Measurements from ENCODE around the gene TMEM120A.

The TMEM120A gene

DNA sequence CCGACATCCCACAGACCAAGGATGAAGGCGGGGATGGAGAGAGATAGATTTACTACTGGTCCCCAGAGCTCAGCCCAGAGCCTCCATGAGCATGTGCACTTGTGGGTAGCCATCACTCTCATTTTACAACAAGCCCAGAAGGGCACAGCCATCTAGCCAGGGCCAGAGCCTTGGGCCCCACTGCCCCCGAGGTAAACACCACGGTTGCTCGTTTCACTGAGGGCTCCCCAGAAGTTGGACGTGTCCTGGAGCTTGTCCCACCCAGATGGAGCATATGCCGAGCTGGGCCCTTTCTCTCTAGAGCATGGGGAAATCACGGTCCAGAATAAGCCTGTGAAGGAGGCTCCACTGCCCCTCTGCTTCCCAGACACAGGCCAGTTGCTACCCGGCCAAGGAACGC, 9.0 kb upstream of the TMEM120A start:
- no peaks in the 10 kb centered on the region for H4K20me1 ChIP-seq (ENCODE audit: insufficient read depth, low read length)
- H3K27ac ChIP-seq (ENCODE audit: low read depth, low read length, poor library complexity, severe bottlenecking): no peak overlapping the region
- peaks cover 35% of the 10 kb centered on the region for H3K36me3 ChIP-seq (ENCODE audit: insufficient read depth, low read length)
- TF ChIP-seq, protein P1, sequence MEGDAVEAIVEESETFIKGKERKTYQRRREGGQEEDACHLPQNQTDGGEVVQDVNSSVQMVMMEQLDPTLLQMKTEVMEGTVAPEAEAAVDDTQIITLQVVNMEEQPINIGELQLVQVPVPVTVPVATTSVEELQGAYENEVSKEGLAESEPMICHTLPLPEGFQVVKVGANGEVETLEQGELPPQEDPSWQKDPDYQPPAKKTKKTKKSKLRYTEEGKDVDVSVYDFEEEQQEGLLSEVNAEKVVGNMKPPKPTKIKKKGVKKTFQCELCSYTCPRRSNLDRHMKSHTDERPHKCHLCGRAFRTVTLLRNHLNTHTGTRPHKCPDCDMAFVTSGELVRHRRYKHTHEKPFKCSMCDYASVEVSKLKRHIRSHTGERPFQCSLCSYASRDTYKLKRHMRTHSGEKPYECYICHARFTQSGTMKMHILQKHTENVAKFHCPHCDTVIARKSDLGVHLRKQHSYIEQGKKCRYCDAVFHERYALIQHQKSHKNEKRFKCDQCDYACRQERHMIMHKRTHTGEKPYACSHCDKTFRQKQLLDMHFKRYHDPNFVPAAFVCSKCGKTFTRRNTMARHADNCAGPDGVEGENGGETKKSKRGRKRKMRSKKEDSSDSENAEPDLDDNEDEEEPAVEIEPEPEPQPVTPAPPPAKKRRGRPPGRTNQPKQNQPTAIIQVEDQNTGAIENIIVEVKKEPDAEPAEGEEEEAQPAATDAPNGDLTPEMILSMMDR (IDR thresholded peaks at IDR 0.05; ENCODE audit: low read length): no peak
- no peak for TF ChIP-seq EZH2 (IDR thresholded peaks at IDR 0.05; ENCODE audit: borderline replicate concordance, low read length)
- no peaks in the 10 kb centered on the region for H3K4me1 ChIP-seq (ENCODE audit: insufficient read depth, low read length, severe bottlenecking)
- no peak overlapping the region for H3K4me2 ChIP-seq (ENCODE audit: low read length)
- no peaks in the 10 kb centered on the region for H3K27me3 ChIP-seq (ENCODE audit: insufficient read depth, low read length)
- no peaks in the 10 kb centered on the region for H3K79me2 ChIP-seq (ENCODE audit: insufficient read depth, low read length)
- H3K9ac ChIP-seq (ENCODE audit: low read length): no peak overlapping the region
- H3K9me3 ChIP-seq (ENCODE audit: low read length): no peaks in the 10 kb centered on the region
- H3F3A ChIP-seq (ENCODE audit: insufficient read depth, low read length): no peaks in the 10 kb centered on the region
- H3K9me2 ChIP-seq (ENCODE audit: low read depth, low read length): no peaks in the 10 kb centered on the region
- H3K4me3 ChIP-seq (ENCODE audit: low read depth, low read length, poor library complexity, severe bottlenecking): no peak overlapping the region
- no peak overlapping the region for H2AFZ ChIP-seq (ENCODE audit: low read length)

DNA sequence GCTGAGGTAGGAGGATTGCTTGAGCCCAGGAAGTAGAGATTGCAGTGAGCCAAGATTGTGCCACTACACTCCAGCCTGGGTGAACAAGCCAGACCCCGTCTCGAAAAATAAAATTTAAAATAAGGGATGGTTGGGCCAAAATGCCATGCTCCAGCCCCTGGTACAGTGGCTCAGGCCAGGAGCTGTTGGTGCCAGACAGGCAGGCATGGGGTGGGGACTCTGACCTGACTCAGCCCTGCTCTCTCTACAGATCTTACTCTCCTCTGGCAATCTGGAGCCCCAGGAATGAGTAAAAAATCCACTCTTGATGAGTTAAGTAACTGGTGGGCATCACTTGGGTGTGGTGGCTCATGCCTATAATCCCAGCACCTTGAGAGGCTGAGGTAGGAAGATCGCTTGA, 8.4 kb upstream of the TMEM120A start:
- TF ChIP-seq EZH2 (IDR thresholded peaks at IDR 0.05; ENCODE audit: borderline replicate concordance, low read length): no peak
- TF ChIP-seq, protein P1 (IDR thresholded peaks at IDR 0.05; ENCODE audit: low read length): no peak
- no peaks in the 10 kb centered on the region for H3F3A ChIP-seq (ENCODE audit: insufficient read depth, low read length)
- H3K4me1 ChIP-seq (ENCODE audit: insufficient read depth, low read length, severe bottlenecking): no peaks in the 10 kb centered on the region
- H3K36me3 ChIP-seq (ENCODE audit: insufficient read depth, low read length): peaks cover 41% of the 10 kb centered on the region
- H3K9me2 ChIP-seq (ENCODE audit: low read depth, low read length): no peaks in the 10 kb centered on the region
- H3K4me3 ChIP-seq (ENCODE audit: low read depth, low read length, poor library complexity, severe bottlenecking): no peak overlapping the region
- no peaks in the 10 kb centered on the region for H4K20me1 ChIP-seq (ENCODE audit: insufficient read depth, low read length)
- no peak overlapping the region for H3K27ac ChIP-seq (ENCODE audit: low read depth, low read length, poor library complexity, severe bottlenecking)
- no peak overlapping the region for H2AFZ ChIP-seq (ENCODE audit: low read length)
- H3K4me2 ChIP-seq (ENCODE audit: low read length): no peak overlapping the region
- no peak overlapping the region for H3K9ac ChIP-seq (ENCODE audit: low read length)
- H3K27me3 ChIP-seq (ENCODE audit: insufficient read depth, low read length): no peaks in the 10 kb centered on the region
- no peaks in the 10 kb centered on the region for H3K79me2 ChIP-seq (ENCODE audit: insufficient read depth, low read length)
- no peaks in the 10 kb centered on the region for H3K9me3 ChIP-seq (ENCODE audit: low read length)

DNA sequence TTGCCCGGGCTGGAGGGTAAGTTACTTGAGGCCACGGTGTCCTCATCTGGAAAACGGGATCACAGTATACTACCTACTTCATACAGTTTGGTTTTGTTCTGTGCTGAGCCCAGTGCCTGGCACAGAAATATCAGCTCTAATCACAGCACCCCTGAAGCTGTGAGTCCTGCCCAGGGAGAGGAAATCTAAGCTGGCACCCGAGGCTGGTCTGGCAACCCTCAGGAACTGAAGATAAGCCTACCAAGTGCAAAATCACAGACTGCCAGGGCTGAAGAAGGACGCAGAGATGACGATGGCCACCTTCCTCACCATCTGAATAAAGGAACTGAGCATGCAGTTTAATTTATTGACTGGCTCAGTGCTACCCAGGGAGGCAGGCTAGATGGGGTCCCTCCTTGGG, 7.7 kb upstream of the TMEM120A start:
- Histone ChIP-seq H4K20me1 (ENCODE audit: insufficient read depth, low read length) (no peaks in the 10 kb centered on the region), H3K9ac (ENCODE audit: low read length) (no peak overlapping the region), H3K9me2 (ENCODE audit: low read depth, low read length) (no peaks in the 10 kb centered on the region), H3K36me3 (ENCODE audit: insufficient read depth, low read length) (peaks cover 45% of the 10 kb centered on the region), H3F3A (ENCODE audit: insufficient read depth, low read length) (no peaks in the 10 kb centered on the region), H3K9me3 (ENCODE audit: low read length) (no peaks in the 10 kb centered on the region), H3K27me3 (ENCODE audit: insufficient read depth, low read length) (no peaks in the 10 kb centered on the region), H3K79me2 (ENCODE audit: insufficient read depth, low read length) (no peaks in the 10 kb centered on the region), H2AFZ (ENCODE audit: low read length) (no peak overlapping the region), H3K4me2 (ENCODE audit: low read length) (no peak overlapping the region), H3K4me3 (ENCODE audit: low read depth, low read length, poor library complexity, severe bottlenecking) (no peak overlapping the region), H3K27ac (ENCODE audit: low read depth, low read length, poor library complexity, severe bottlenecking) (no peak overlapping the region), H3K4me1 (ENCODE audit: insufficient read depth, low read length, severe bottlenecking) (peaks cover 4% of the 10 kb centered on the region)
- no peak for TF ChIP-seq EZH2 (IDR thresholded peaks at IDR 0.05; ENCODE audit: borderline replicate concordance, low read length)
- TF ChIP-seq, protein P1 (IDR thresholded peaks at IDR 0.05; ENCODE audit: low read length): no peak

All from OCI-LY1 (cell line).